DND-41 (cell line): Measurements from ENCODE around the gene MC2R.

Experiments
- CTCF ChIP-seq: IDR thresholded peaks from 2 replicates; pipeline ENCODE4 v1.5.1; 2012; ENCODE audit warnings: borderline replicate concordance, low read length, moderate library complexity, mild to moderate bottlenecking; ENCODE audit not compliant: poor library complexity, severe bottlenecking; ENCODE audit errors: extremely low read depth
- EZH2 ChIP-seq: IDR thresholded peaks from 3 replicates; pipeline ENCODE4 v1.6.1; 2012; ENCODE audit warnings: borderline replicate concordance, low read depth, mild to moderate bottlenecking, moderate library complexity, low read length, inconsistent platforms; ENCODE audit not compliant: severe bottlenecking

GRCh38 chr18:13835202-13835601 is 80.1 kb downstream of the MC2R start:
- no peak for TF ChIP-seq EZH2
- TF ChIP-seq CTCF = no peak
